K562 (cell line): ENCODE measurements around the gene ADPRHL1. TPM values are rescaled to one million over a fixed set of nuclear protein-coding genes. Genes with fewer than 3 reads are reported as not detected.
A peak's percentile ranks its signal among the peaks of the same experiment; 100 is the strongest.

Experiments used
- ATAC-seq: fragments of 200-7000 bp; cut with Tn5 transposase; 3 replicates; pipeline ENCODE4 v1.9.1; 2020; ENCODE audit warnings: moderate library complexity
- BruUV-seq: library from RNA; stranded (reverse); fragments of 400-500 nt; replicated peaks from 2 replicates; lab custom pipeline; 2021; lab: Mats Ljungman, UMichigan
- CTCF ChIA-PET: fragments of 300-600 bp; formaldehyde crosslinking; extraction: SDS; loops from one replicate; lab custom pipeline; 2021; ENCODE audit warnings: low intra/inter-chr PET ratio; lab: Yijun Ruan, JAX
- POLR2A ChIA-PET: fragments of 300-600, 350-650 bp; sonication (Branson Sonifier 250); formaldehyde crosslinking; extraction: SDS; loops from one replicate; lab custom pipeline; 2021; ENCODE audit warnings: antibody characterized with exemption, inconsistent platforms; lab: Yijun Ruan, JAX
- DNase-seq, 4 experiments: peaks; one replicate each; pipeline versions ENCODE4 v3.0.0 to v3.0.0-alpha.2; 2011 to 2018; ENCODE audit warnings: low spot score in 3 of 4, mixed read lengths in 3 of 4; ENCODE audit errors: extremely low read depth in 1 of 4
- FAIRE-seq: peaks from 2 replicates; lab custom pipeline; 2011; peaks lifted over from hg19 to GRCh38; lab: Jason Lieb, UNC
- H2AFZ ChIP-seq: 2 replicates; pipeline ENCODE4 v1.6.0; 2011; ENCODE audit warnings: low read depth, low read length, control low read depth, inconsistent platforms
- H3K27ac ChIP-seq: fragments of 200-600 bp; 3 replicates; pipeline ENCODE4 v1.8.0; 2011; ENCODE audit warnings: low read depth, mild to moderate bottlenecking, control low read depth, inconsistent platforms, low read length, moderate library complexity, mixed read lengths; ENCODE audit errors: extremely low read depth
- H3K27me3 ChIP-seq, 2 experiments: fragments of 300-600 bp in 1 of 2; 2 replicates in 1 of 2; 3 replicates in 1 of 2; pipeline versions ENCODE4 v1.6.0 to v1.8.0; 2011; ENCODE audit warnings: inconsistent platforms in 2 of 2, low read length in 2 of 2, mild to moderate bottlenecking in 1 of 2, mixed read lengths in 1 of 2, moderate library complexity in 1 of 2; ENCODE audit not compliant: control insufficient read depth in 2 of 2, insufficient read depth in 2 of 2
- H3K36me3 ChIP-seq: fragments of 300-600 bp; 3 replicates; pipeline ENCODE4 v1.8.0; 2011; ENCODE audit warnings: mild to moderate bottlenecking, low read length, inconsistent platforms; ENCODE audit not compliant: control insufficient read depth, insufficient read depth
- H3K4me1 ChIP-seq, 2 experiments: fragments of 200-600 bp in 1 of 2; replicated peaks in 1 of 2; 2 replicates in 1 of 2; 3 replicates in 1 of 2; pipeline versions ENCODE4 v1.5.1 to v1.8.0; 2011; ENCODE audit warnings: inconsistent platforms in 2 of 2, low read length in 2 of 2, mild to moderate bottlenecking in 1 of 2, mixed read lengths in 1 of 2, moderate library complexity in 1 of 2; ENCODE audit not compliant: control insufficient read depth in 2 of 2, insufficient read depth in 2 of 2
- H3K4me2 ChIP-seq: 2 replicates; pipeline ENCODE4 v1.6.1; 2011; ENCODE audit warnings: low read length, control low read depth, inconsistent platforms, mixed read lengths; ENCODE audit not compliant: insufficient read depth
- H3K4me3 ChIP-seq: fragments of 200-600 bp; sonication (generic), shearing (Covaris generic); 2 replicates; pipeline ENCODE4 v1.5.1; 2016; ENCODE audit warnings: control low read depth, inconsistent platforms
- H3K79me2 ChIP-seq: fragments of 200-600 bp; 3 replicates; pipeline ENCODE4 v1.8.0; 2011; ENCODE audit warnings: low read length, inconsistent platforms; ENCODE audit not compliant: control insufficient read depth, insufficient read depth
- H3K9ac ChIP-seq, 2 experiments: 2 replicates each; pipeline versions ENCODE4 v1.6.0 to v1.6.1; 2011; ENCODE audit warnings: low read depth in 2 of 2, low read length in 2 of 2, control low read depth in 1 of 2, inconsistent platforms in 1 of 2, mild to moderate bottlenecking in 1 of 2, mixed read lengths in 1 of 2; ENCODE audit not compliant: insufficient read depth in 1 of 2
- H3K9me1 ChIP-seq: one replicate; pipeline ENCODE4 v1.6.0; 2011; ENCODE audit warnings: inconsistent platforms, mild to moderate bottlenecking, low read length, moderate library complexity; ENCODE audit not compliant: control insufficient read depth, insufficient read depth
- H3K9me3 ChIP-seq: replicated peaks from 2 replicates; pipeline ENCODE4 v1.5.1; 2011; ENCODE audit warnings: low read depth, low read length, inconsistent platforms; ENCODE audit not compliant: control insufficient read depth, insufficient read depth
- H4K20me1 ChIP-seq: replicated peaks from 2 replicates; pipeline ENCODE4 v1.6.1; 2011; ENCODE audit warnings: low read length, inconsistent platforms, mixed read lengths; ENCODE audit not compliant: control insufficient read depth, insufficient read depth
- CBX2 ChIP-seq: fragments of 200-600 bp; sonication (generic); IDR thresholded peaks from one replicate; pipeline ENCODE4 v1.6.1; 2012; ENCODE audit warnings: mild to moderate bottlenecking, low read length, inconsistent platforms; ENCODE audit not compliant: insufficient read depth, poor library complexity, severe bottlenecking
- KAT2B ChIP-seq: IDR thresholded peaks from one replicate; pipeline ENCODE4 v1.6.1; 2012; ENCODE audit warnings: low read depth, mild to moderate bottlenecking, control low read depth, inconsistent platforms, low read length, moderate library complexity
- NR0B1 ChIP-seq: fragments of 450-650 bp; IDR thresholded peaks from one replicate; pipeline ENCODE4 v1.6.1; 2018; ENCODE audit warnings: mild to moderate bottlenecking, moderate library complexity; ENCODE audit not compliant: partially characterized antibody
- POLR2AphosphoS5 ChIP-seq: IDR thresholded peaks from 2 replicates; pipeline ENCODE4 v1.6.1; 2011; ENCODE audit warnings: mild to moderate bottlenecking, low read depth, low read length, moderate library complexity; ENCODE audit not compliant: control insufficient read depth, insufficient read depth
- POLR2G ChIP-seq: fragments of 200-400 bp; formaldehyde crosslinking; IDR thresholded peaks from 2 replicates; pipeline ENCODE4 v1.6.1; 2017; ENCODE audit warnings: low read depth, mild to moderate bottlenecking, antibody characterized with exemption, low read length, moderate library complexity
- RAD21 ChIP-seq, 2 experiments: fragments of 250-450 bp in 1 of 2; fragments of 450-650 bp in 1 of 2; sonication (Bioruptor Pico) in 1 of 2; formaldehyde crosslinking in 1 of 2; IDR thresholded peaks in 1 of 2; conservative IDR thresholded peaks in 1 of 2; 2 replicates each; pipeline versions ENCODE4 v1.4.0 to v1.8.0; 2020 to 2022; ENCODE audit warnings: mild to moderate bottlenecking in 2 of 2, moderate library complexity in 1 of 2
- SAP30 ChIP-seq: fragments of 200-600 bp; sonication (generic); IDR thresholded peaks from 2 replicates; pipeline ENCODE4 v1.6.1; 2012; ENCODE audit warnings: borderline replicate concordance, low read depth, mild to moderate bottlenecking, moderate library complexity, low read length, control low read depth, inconsistent platforms; ENCODE audit not compliant: insufficient read depth, poor library complexity, severe bottlenecking
- SFPQ ChIP-seq: fragments of 200-400 bp; formaldehyde crosslinking; IDR thresholded peaks from 2 replicates; pipeline ENCODE4 v1.6.1; 2017; ENCODE audit warnings: mild to moderate bottlenecking, low read depth, low read length, moderate library complexity
- TOE1 ChIP-seq, 2 experiments: fragments of 450-650 bp in 1 of 2; sonication (generic) in 1 of 2; formaldehyde crosslinking in 1 of 2; IDR thresholded peaks; 2 replicates each; pipeline versions ENCODE4 v1.7.1 to v1.8.0; 2016 to 2022; ENCODE audit warnings: borderline replicate concordance in 2 of 2, mild to moderate bottlenecking in 2 of 2, antibody characterized with exemption in 1 of 2, inconsistent platforms in 1 of 2, low read depth in 1 of 2, missing genetic modification reagents in 1 of 2, moderate library complexity in 1 of 2
- ZNF175 ChIP-seq: fragments of 200-800 bp; sonication (Bioruptor generic); IDR thresholded peaks from 2 replicates; pipeline ENCODE4 v1.6.1; 2016; ENCODE audit warnings: low read depth, mild to moderate bottlenecking, missing genetic modification characterization, missing compliant biosample characterization
- ZNF282 ChIP-seq: sonication (generic); formaldehyde crosslinking; IDR thresholded peaks from 2 replicates; pipeline ENCODE4 v1.8.1; 2023; ENCODE audit warnings: missing genetic modification reagents
- ZNF354B ChIP-seq: fragments of 250-450 bp; sonication (Bioruptor Pico); IDR thresholded peaks from 2 replicates; pipeline ENCODE4 v1.4.0; 2020
- ZNF79 ChIP-seq: fragments of 250-450 bp; sonication (Bioruptor Pico); IDR thresholded peaks from 2 replicates; pipeline ENCODE4 v1.4.0; 2020; ENCODE audit warnings: low read depth, mild to moderate bottlenecking, moderate library complexity
- WGBS: fragments of 100-300 bp; shearing (Covaris generic); methylation state at CpG from one replicate; pipeline ENCODE4 v1.1.6; 2016; ENCODE audit warnings: low coverage, mixed read lengths; ENCODE audit not compliant: insufficient coverage; ENCODE audit errors: missing lambda C conversion rate; 5-methylcytosine and 5-hydroxymethylcytosine counted together
- in situ Hi-C: fragments of 300-500 bp; cut with MboI; formaldehyde crosslinking; loops from 4 replicates; pipeline ENCODE4 v1.15.0; 2018; ENCODE audit warnings: inconsistent platforms, mixed read lengths
- intact Hi-C: fragments of 100-400 bp; cut with micrococcal nuclease; formaldehyde crosslinking; loops from 2 replicates; pipeline ENCODE4 v1.14.2; 2022
- polyA plus RNA-seq, 8 experiments: library from polyadenylated mRNA; depleted of rRNA in 4 of 8; stranded (reverse) in 5 of 8; unstranded in 3 of 8; fragments of >200 nt; fragmentation: Nextera tagmentation in 2 of 8; fragmentation: Illumina TruSeq in 1 of 8; extraction: Ambion mirVana in 2 of 8; extraction: Trizol in 1 of 8; gene quantifications; 2 replicates each; pipeline versions ENCODE4 v1.2.1 to v1.2.3, GENCODE V29; 2011 to 2014; ENCODE audit warnings: inconsistent platforms in 1 of 8, missing spikeins in 1 of 8
- total RNA-seq, 7 experiments: library from RNA; depleted of rRNA in 6 of 7; stranded (reverse); fragments of >200 nt in 6 of 7; fragmentation: Illumina TruSeq in 2 of 7; extraction: Trizol in 2 of 7; gene quantifications; 2 replicates each; pipeline versions ENCODE4 v1.2.1 to v1.2.3, GENCODE V29; 2011 to 2021; ENCODE audit warnings: low replicate concordance in 1 of 7

The ADPRHL1 gene
- total and polyA plus RNA-seq, 9 of the 15 experiments (the other 6 are each of a cell fraction or from before 2014, with no cell fraction given): 0.06 to 0.76 (median 0.37) TPM; not detected in 1

DNA sequence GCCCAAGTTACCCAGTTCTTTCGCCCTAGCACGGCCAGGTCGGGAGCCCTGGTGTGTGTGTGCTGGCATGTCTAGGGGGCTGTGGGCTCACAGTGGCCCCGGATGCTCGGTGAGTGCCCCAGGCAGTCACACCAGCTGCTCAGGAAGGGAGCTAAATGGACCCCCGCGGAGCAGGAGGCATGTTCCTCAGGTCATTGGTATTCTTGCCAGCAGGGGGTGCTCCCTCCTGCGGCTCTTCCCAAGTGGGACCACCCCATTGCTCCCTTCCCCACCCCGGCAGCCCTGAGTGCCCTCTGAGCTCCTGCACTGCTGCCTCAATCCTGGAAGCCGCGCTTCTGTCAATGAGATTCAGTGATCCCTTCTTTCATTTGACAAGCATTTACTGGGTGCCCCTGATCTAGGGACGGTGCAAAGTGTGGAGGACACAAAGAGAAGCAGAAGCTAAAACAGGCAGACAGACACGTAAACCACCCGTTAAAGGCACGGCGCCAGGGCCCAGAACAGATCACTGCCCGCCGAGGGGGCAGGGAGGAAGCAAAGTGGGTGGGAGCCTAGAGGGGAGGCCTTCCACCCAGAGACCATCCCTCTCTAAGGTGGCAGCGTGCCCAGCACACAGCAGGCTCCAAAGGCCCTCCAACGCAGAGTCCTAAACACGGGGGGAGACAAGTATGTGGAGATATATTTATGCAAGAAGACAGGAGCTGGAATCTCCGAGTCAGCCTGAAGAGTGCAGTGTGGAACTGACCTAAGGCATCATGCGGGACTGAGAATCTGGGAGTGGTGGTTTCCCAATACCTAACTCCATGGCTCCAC is 5.2 kb upstream of the ADPRHL1 start:
- Histone ChIP-seq H3K4me1 (peaks cover 0 to 3% of the 10 kb centered on the region in 2 experiments; a peak in 1 of 5 replicates), H3K36me3 (peaks cover 56% of the 10 kb centered on the region; the same call in 2 of the 3 replicates), H3K9me3 (no peaks in the 10 kb centered on the region), H3K9me1 (no peaks in the 10 kb centered on the region), H3K4me2 (no peak overlapping the region), H3K4me3 (no peak overlapping the region), H4K20me1 (no peaks in the 10 kb centered on the region), H3K27ac (no peak overlapping the region), H3K79me2 (no peaks in the 10 kb centered on the region), H3K27me3 (no peaks in the 10 kb centered on the region), H3K9ac (no peak overlapping the region), H2AFZ (no peak overlapping the region)
- DNase-seq (peak; percentile 17 to 23 (median 18)), FAIRE-seq (no peak), ATAC-seq (peak; percentile 69)
- BruUV-seq: no TSS peak
- ChIA-PET CTCF (interaction anchor here (1.0 to 1.2 kb wide), 2 partner anchors 104 kb away, joined by 4 read pairs; no protein-coding TSS in a partner anchor), POLR2A (no interaction called here)
- intact Hi-C loops (loop anchor here (1.0 kb wide), 1 partner anchor 104 kb away; no protein-coding TSS in a partner anchor), in situ Hi-C loops (no loop called here)
- 97% methylated on average over 10 of the region's 23 CpGs for WGBS
- no peak for TF ChIP-seq KAT2B
- TF ChIP-seq POLR2AphosphoS5: no peak
- no peak for TF ChIP-seq ZNF175
- TF ChIP-seq ZNF282 (CRISPR knock-in tag): no peak
- no peak for TF ChIP-seq SAP30
- TF ChIP-seq ZNF79 (CRISPR knock-in tag): no peak
- no peak for TF ChIP-seq ZNF354B
- TF ChIP-seq RAD21 (CRISPR knock-in tag; conservative IDR thresholded peaks at IDR 0.05 in 1 of 2, IDR thresholded peaks at IDR 0.05 in 1 of 2): peak in 1 of 2 experiments; percentile 13; a peak in 1 of 4 replicates
- TF ChIP-seq CBX2: no peak
- no peak for TF ChIP-seq TOE1 (IDR thresholded peaks at IDR 0.05; ENCODE audit: borderline replicate concordance)
- TF ChIP-seq TOE1 (CRISPR knock-in tag; IDR thresholded peaks at IDR 0.05; ENCODE audit: borderline replicate concordance, low read depth): no peak
- no peak for TF ChIP-seq SFPQ
- no peak for TF ChIP-seq NR0B1
- 0 out of 2 replicates have a peak, but pooled peaks have one; percentile 7 for TF ChIP-seq POLR2G
